HG03095 (cell line): ENCODE results near the gene GLCCI1.

Experiments used
- ATAC-seq: cut with Tn5 transposase; IDR thresholded peaks from one replicate; pipeline ENCODE4 v1.9.1; 2021; ENCODE audit warnings: moderate library complexity; ENCODE audit not compliant: unreplicated experiment

Gene GLCCI1

GRCh38 chr7:8126601-8127167 is 158.1 kb downstream of the GLCCI1 start:
- no peak for ATAC-seq

- no peak for ATAC-seq
Observed at GRCh38 chr7:8128449-8129317, 160.1 kb downstream of the GLCCI1 start.

GRCh38 chr7:8129318-8129659 is 160.7 kb downstream of the GLCCI1 start:
- ATAC-seq, result no peak

GRCh38 chr7:8130663-8131062 is 162.1 kb downstream of the GLCCI1 start:
- no peak for ATAC-seq

- ATAC-seq, result peak; percentile 45
Observed at GRCh38 chr7:8131694-8132605, 163.4 kb downstream of the GLCCI1 start.

- no peak for ATAC-seq
Observed at GRCh38 chr7:8133188-8133848, 164.7 kb downstream of the GLCCI1 start.

- ATAC-seq, result peak; percentile 63
Observed at GRCh38 chr7:8134089-8134733, 165.6 kb downstream of the GLCCI1 start.

GRCh38 chr7:8135417-8135816 is 166.8 kb downstream of the GLCCI1 start:
- ATAC-seq, result no peak

- no peak for ATAC-seq
Observed at GRCh38 chr7:8136051-8136730, 167.6 kb downstream of the GLCCI1 start.
